Right kidney (tissue), 1 donor: Measurements from ENCODE around the gene FBXO2.
"Not testable (repeated sequence)": the region's sequence is repeated elsewhere in the genome, so short reads cannot be mapped to it uniquely, and the experiment has no call there.

Experiments
- DNase-seq: peaks from one replicate; pipeline ENCODE4 v3.0.0-alpha.2; 2016

Gene FBXO2

GRCh38 chr1:11629184-11630016 lies 24.8 kb downstream of the FBXO2 start:
- no peak for DNase-seq

GRCh38 chr1:11628767-11629166 lies 25.5 kb downstream of the FBXO2 start:
- DNase-seq: no peak

GRCh38 chr1:11626551-11626950 lies 27.7 kb downstream of the FBXO2 start:
- no peak for DNase-seq

DNA sequence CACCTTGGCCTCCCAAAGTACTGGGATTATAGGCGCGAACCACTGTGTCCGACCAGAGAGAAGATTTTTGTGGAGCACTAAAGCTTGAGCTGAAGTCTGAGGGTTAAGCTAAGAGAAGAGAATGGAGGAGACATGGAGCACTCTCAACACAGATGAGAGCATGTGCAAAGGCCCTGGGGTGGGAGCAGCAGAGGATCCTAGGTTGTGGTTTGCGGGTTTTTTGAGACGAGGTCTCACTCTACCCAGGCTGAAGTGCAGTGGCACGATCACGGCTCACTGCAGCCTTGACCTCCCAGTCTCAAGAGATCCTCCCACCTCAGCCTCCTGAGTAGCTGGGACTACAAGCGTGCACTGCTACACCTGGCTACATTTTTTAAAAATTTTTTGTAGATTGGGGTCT lies 30.5 kb downstream of the FBXO2 start:
- DNase-seq: no peak

DNA sequence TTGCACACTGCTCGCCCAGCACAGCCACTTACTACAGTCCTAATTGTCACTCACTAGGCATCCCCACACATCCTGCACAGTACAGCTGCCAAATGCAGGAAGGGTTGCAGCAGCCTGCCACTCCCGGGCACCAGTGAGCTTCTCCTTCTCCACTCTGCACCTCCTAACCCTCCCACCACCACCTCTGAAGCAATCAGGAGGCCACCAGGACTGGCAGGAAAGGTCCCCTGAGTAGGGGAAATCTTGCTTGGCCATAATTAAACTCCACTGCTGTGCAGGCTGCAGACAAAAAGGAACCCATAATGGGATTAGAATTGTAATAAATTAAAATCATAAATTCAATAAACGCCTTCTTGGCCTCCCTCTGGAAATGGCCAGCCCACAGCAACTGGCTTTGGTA lies 31.8 kb downstream of the FBXO2 start:
- no peak for DNase-seq

DNA sequence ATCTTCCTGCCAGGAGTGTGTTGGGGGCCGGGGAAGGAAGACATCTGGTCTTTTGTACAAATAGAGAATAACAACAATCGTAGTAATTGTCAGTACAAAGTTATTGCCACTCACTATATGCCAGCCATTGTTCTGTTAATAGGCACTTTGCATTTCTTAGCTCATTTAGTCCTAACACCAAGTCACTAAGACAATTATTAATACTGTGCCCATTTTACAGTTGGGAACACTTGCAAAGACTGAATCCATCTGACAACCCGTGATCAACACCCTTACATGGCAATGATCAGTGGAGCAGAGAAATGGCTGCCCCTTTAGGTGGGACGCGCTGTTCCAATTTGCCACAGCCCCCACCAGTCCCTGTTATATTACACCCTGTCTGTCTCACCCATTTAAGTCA lies 33.3 kb downstream of the FBXO2 start:
- DNase-seq: no peak

DNA sequence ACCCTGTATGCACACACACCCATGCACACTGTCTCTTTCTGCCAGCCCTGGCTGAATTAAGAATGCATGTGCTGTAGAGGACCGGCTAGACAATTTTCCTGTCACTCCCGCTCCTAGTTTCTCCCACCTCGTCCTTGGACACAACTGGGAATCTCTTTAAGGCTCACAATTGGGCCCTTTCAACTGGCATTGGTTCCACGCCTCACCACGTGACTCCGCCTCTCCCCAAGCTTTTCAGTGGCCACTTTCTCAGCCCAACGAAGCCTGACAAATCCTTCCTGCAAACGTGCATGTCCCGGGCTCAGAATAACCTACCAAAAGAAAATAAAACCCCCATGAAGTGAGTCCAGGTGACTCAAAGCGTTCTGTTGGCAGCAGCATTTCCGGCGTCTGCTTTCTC lies 33.8 kb downstream of the FBXO2 start:
- no peak for DNase-seq

DNA sequence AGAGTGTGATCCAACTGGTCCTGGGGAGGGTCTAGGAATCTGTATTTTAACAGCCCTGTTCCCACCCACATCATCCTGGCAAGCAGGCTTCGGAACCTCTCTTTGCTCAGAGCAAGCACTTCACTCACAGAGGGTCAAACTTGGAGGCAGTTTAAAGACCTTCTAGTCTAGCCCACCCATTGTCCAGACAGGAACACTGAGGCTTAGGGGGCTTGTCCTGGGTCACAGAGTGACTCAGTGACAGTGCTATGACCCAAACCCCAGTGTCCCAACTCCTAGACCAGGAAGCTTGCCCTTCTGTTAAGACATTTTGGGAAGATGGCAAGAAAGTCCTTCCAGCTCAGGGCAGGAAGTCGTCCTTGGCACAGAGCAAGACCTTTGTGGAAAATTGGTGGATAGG lies 36.5 kb downstream of the FBXO2 start:
- DNase-seq: no peak

GRCh38 chr1:11617314-11617713 lies 36.9 kb downstream of the FBXO2 start:
- DNase-seq: no peak

- no peak for DNase-seq
Observed at GRCh38 chr1:11616766-11617165, 37.5 kb downstream of the FBXO2 start.

- DNase-seq: no peak
Observed at GRCh38 chr1:11615090-11615489, 39.1 kb downstream of the FBXO2 start.

- DNase-seq: no peak
Observed at GRCh38 chr1:11613347-11613746, 40.9 kb downstream of the FBXO2 start.

DNA sequence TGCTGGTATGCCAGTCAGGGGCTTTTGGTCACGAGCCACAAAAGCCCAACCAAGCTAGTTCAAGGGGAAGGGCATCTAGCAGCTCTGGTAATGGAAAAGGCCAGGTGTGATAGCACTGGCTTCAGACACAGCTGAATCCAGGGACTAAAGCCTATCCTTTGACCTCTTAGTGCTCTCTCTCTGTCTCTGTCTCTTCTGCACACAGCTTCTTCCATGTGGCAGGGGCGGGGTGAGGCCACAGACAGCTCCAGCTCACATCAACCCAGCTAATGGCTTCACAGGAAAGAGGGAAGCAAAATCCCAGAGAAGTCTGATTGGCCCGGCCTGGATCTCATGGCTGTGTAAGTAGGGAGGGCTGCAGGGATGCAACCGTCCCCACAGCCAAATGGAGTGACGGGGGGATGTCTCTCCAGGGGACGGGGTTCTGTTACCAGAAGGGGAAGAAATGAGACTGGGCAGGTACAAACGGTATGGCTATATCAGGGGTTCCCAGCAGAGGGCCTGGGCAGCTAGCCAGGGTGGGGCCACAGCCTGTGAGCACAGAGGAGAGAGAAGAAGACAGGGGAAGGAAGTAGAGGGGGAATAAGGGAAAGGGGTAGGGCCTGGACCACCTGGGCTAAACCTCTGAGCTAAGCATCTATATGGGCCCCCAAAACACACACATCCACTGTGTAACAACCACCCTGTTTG lies 42.4 kb downstream of the FBXO2 start:
- DNase-seq: no peak

DNA sequence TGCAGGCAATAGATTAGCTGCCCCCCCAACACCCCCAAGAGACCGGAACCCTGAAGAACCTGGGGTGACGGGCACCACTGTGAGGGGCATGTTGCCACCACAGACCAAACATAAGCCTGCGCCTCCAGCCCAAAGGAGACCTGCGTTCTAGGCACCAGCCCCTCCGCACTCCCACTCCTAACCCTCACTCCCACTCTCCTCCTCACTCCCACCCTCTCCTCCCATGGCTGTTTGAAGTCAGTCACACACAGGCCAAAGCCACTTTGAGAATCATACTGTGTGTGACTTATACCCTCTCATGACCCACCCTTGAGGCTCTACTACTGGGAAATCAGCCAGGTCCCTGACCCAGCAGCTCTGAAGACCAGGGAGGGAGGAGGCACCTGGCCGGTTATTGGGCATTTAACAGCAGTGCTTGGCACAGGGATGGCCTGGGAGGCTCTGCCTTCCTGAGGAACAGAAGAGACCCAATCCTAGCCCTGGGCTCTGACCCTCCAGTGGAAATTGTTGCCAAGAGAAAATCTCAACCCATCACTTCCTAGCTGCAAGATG lies 43.5 kb downstream of the FBXO2 start:
- no peak for DNase-seq

GRCh38 chr1:11609378-11609777 lies 44.9 kb downstream of the FBXO2 start:
- not testable (repeated sequence) for DNase-seq

- DNase-seq: not testable (repeated sequence)
Observed at GRCh38 chr1:11608596-11609130, 45.6 kb downstream of the FBXO2 start.

- DNase-seq: no peak
Observed at GRCh38 chr1:11606775-11607174, 47.5 kb downstream of the FBXO2 start.

- no peak for DNase-seq
Observed at GRCh38 chr1:11602981-11603380, 51.2 kb downstream of the FBXO2 start.

DNA sequence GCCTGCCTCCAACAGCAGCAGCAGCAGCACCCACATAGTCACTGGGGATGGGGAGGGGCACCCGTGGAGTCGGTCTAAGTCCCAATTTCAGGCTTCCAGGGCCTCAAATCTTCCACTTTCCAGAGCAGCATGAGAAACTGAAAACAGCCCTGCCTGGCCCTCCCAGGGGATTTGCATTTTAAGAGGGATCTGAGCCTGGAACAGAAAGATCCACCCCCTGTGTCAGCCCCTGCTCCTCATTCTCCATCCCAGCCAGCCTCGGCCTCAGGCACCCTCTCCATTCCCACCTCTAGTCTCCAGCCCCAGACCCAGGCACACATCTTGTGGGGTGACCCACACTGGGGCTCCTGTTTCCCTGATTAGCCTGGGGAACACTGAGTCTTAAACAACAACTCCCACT lies 51.8 kb downstream of the FBXO2 start:
- DNase-seq: no peak

DNA sequence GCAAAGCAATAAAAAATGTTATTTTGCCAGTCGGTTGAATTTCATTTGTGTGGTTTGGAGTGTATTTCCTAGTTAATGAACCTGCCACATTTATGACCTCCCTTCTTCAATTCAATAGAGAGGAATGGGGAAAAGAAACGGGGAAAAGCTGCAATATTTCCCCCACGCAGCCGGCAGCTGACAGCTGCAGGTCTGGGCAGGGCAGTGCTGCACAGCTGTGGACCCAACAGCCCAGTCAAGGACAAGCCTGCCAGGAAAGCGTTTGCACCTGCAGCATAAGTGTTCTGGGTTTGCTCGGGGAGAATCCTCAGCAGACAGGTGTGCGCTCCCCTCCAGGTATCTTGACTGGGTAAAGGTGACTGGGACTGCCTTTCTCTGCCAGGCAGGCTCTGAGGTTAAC lies 53.4 kb downstream of the FBXO2 start:
- DNase-seq: no peak

DNA sequence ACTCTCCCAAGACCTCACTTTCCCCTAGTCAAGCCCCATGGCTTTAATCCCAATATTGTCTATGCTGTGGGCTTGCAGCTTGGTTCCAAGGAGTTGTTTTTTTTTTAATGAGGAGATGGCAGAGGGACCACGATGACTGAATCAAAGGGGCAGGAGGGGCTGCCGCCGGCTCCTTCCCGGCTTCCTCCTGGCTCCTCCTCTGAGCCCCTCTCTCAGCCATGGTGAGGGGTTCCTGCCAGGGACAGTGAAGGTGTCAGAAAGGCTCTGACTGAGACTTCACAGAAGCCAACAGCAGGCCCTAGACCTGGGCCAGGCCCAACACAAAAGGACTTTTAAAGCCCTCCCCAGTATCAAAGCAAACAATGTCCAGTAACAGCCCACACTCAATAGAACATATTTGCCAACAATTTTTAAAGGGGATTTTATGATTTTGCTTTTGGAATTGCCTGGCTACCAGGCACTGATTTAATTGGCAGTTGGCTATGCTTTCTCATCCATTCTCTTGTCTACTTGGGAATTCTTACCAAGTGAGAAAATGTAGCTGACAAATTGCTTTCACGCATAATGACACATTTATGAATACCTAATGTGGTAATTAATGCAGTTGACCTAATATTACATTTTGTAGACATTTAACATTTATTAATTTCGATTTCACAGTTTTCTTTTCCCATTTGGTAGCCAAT lies 54.2 kb downstream of the FBXO2 start:
- no peak for DNase-seq

DNA sequence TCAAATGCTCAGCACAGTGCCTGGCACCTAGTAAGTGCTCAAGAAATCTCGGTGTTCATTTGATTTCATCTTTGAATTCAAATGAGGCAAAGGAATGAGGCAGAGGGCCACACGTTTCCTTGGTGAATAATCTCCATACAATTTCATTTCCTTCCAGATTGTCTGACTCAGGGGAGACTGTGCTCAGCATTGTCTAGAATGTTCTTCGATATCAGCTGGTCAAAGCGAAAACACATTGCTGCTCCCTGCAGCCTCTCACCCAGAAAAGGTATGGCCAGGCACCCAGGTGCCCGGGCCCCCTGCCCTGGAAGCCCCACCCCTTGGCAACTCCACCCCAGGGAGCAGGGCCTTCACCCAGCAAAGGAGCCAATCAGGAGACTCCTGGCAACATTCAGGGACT lies 55.8 kb downstream of the FBXO2 start:
- DNase-seq: no peak
